GM12865 (cell line): ENCODE data around the gene VWDE.

Source experiments
- DNase-seq: peaks from one replicate; pipeline ENCODE4 v3.0.0; 2010; ENCODE audit warnings: low read depth
- H3K4me3 ChIP-seq: 2 replicates; pipeline ENCODE4 v1.5.1; 2011; ENCODE audit warnings: mild to moderate bottlenecking, low read depth, low read length, control low read depth
- TF ChIP-seq, protein P1 (sequence below): IDR thresholded peaks from 2 replicates; pipeline ENCODE4 v1.5.1; 2011; ENCODE audit warnings: low read length, control low read depth, low read depth, inconsistent platforms; ENCODE audit not compliant: insufficient read depth; ENCODE audit errors: missing control alignments

The VWDE gene

DNA sequence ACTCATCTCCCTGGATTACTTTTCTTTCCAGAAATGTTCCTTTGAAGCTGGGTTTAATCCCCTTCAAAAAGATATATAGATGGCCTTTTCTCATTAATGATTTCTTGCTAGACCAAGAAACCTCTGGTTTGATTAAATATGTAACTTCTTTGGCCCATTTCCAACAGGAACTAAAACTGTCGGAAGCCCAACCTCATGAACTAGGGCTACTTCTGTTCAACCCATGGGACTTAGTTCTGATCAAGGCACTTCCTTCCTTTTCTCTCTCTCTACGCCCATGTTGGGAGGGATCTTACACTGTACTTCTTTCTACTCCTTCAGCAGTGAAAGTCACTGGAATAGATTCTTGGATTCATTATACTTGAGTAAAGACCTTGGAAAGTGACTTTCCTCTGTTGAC is 109.0 kb downstream of the VWDE start:
- H3K4me3 ChIP-seq = no peak overlapping the region
- TF ChIP-seq, protein P1, sequence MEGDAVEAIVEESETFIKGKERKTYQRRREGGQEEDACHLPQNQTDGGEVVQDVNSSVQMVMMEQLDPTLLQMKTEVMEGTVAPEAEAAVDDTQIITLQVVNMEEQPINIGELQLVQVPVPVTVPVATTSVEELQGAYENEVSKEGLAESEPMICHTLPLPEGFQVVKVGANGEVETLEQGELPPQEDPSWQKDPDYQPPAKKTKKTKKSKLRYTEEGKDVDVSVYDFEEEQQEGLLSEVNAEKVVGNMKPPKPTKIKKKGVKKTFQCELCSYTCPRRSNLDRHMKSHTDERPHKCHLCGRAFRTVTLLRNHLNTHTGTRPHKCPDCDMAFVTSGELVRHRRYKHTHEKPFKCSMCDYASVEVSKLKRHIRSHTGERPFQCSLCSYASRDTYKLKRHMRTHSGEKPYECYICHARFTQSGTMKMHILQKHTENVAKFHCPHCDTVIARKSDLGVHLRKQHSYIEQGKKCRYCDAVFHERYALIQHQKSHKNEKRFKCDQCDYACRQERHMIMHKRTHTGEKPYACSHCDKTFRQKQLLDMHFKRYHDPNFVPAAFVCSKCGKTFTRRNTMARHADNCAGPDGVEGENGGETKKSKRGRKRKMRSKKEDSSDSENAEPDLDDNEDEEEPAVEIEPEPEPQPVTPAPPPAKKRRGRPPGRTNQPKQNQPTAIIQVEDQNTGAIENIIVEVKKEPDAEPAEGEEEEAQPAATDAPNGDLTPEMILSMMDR = no peak
- no peak for DNase-seq

DNA sequence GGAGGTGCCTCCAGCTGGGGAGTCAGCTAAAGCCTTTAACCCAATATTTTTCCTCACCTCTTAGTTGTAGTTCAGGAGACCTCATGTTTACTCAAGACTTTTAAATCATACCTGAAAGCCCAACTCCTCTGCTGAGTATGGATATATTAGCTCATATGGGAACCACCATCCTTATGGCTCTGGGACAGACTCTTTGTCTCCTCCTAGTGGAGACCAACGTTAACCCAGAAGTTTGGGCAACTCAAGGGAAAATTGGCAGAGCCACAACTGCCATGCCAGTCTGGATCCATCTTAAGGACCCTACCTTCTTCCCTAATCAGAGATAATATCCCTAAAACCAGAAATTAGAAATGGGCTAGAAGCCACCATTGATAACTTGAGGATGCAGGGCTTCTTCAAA is 111.8 kb downstream of the VWDE start:
- H3K4me3 ChIP-seq = no peak overlapping the region
- TF ChIP-seq, protein P1 = peak; percentile 59
- peak; percentile 26 for DNase-seq

DNA sequence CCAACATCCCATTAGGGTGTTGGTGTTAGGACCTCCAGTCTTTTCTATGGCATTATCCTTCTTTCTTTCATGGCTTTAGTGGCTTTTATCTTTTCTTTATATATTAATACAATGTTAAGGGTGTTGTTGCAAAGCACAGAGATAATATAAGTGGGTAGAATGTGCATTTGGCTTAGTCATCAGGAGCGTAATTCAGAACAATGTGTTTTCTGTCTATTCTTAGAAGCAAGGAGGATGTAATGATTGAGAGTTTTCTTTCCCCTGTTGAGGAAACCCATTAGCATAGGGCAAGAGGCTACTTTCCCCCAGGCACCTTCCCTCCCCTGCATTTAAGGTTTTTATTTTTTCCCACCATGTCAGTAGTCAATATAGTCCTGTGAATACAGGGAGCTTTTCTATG is 112.9 kb downstream of the VWDE start:
- H3K4me3 ChIP-seq = no peak overlapping the region
- no peak for DNase-seq
- TF ChIP-seq, protein P1 = no peak

DNA sequence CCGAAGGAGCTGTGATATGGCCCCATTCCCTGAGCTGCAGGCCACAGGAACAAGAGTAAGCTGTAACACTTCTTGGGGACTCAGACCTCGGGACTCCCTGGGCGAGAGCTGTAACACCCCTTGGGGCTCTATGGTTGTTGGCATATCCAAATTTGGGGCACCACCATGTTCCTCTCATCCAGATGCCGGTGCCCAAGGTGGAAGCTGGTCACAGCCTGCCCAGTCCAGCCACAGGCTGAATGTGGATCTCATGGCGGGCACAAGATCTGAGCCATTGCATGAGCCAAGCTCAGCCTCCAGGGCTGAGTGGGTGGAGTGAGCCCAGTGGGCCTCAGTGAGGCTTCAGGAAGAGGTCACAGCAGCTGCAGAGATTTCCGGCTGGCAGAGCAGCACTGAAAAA is 113.7 kb downstream of the VWDE start:
- TF ChIP-seq, protein P1 = no peak
- H3K4me3 ChIP-seq = no peak overlapping the region
- DNase-seq = no peak

DNA sequence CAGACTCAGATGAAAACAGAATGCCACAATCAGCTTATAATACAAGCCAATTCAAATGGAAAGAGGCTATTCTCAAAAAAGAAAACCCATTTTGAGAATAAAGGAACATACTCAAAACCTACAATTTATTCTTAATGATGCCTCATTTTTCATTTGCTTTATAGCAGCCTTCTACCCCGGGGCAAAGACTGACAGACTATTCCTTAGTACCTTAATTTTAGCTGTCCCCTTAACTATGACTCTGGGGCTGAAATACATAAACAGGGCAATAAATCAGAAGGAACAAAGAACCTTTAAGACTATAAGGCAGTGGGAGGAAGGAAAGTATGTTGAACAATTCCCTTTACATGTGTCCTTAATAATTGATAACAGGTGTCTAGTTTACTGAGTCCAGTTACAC is 115.8 kb downstream of the VWDE start:
- no peak for DNase-seq

DNA sequence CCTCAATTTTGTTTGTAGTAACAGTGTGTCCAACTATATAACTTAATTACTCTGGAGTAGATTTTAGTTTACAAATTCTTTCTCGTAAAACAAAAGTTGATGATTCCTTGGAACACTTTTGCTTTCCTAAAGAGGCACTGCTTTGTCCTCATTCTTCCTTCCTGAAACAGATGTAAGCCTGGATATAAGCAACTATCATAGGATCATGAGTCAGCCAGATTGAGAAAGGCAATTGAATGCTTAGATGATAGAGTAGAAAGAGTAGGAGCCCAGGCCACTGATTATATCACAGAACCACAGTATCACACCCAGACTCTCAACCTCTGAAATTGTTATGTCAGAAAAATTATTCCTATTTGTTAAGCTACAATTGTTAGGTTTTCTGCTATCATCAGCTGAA is 122.6 kb downstream of the VWDE start:
- no peak overlapping the region for H3K4me3 ChIP-seq
- TF ChIP-seq, protein P1 = no peak
- no peak for DNase-seq

More for the DNA sequence above, 115.8 kb downstream of the VWDE start:
- TF ChIP-seq, protein P1 = no peak
- H3K4me3 ChIP-seq = no peak overlapping the region
